ENCODE measurements around the gene GCGR.

Gene GCGR

DNA sequence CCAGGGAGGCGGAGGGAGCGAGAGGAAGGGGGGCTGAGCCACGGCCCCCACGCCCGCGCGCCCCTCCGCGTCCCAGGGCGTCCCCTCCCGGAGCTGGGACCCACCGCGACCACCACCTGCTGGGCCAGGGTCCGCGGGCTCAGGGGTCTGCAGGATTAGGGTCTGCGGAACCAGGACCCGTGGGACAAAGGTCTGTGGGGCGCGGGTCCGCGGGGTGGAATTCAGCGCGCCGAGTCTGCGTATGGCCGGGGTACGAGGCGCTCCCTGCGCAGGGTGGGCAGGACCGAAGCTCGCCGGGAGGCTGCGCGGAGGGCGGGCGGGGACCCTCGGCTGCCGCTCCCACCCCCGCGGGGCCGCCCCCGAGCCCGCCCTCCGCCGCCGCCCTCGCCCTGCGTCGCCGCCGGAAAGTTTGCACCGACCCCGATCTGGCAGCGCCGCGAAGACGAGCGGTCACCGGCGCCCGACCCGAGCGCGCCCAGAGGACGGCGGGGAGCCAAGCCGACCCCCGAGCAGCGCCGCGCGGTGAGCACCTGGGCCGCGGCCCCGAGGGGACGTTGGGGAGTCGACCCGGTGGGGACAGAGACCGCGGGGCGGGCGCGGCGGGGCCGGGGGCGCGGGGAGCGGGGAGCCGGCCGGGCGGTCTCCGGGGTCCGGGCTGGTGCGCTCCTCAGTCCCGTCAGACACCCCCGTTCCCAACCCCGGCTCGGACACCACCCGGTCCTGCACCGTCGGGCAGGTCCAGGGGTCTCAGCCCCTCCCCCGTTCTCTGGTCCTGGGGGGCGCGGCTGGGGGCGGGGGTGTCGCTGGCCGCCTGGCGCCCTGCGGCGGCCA is at the start of gene GCGR:
Gene GCGR, plus strand, starts transcription at position 423 of the 831 bp plus-strand sequence. CDS start 4,869 bp downstream, outside the sequence.
- peak; percentile 33 for DNase-seq

DNA sequence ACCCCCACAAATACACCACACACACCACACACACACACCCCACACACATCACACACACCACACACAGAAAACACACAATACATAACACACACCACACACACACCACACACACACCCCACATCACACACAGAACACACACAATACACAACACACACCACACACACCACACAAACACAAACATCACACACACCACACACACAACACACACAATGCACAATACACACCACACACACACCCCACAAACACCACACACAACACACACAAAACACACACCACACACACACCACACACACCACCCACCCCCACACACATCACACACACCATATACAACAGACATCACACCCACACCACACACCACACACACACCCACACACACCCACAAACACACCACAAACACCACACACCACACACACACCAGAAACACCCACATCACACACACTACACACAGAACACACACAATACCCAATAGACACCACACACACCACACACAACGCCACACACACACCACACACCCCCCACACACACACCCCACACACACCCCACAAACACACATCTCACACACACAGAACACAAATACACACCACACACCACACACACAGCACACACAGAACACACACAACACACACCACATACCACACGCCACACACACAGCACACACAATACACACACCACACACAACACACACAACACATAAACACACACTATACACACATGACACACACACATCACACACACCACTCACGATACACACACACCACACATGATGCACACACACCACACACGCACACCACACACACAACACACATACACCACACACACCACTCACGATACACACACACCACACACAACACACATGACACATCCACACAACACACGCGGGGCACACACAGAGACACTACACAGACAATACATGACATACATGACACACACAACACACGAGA is 11.0 kb upstream of the GCGR start:
- DNase-seq: no peak

DNA sequence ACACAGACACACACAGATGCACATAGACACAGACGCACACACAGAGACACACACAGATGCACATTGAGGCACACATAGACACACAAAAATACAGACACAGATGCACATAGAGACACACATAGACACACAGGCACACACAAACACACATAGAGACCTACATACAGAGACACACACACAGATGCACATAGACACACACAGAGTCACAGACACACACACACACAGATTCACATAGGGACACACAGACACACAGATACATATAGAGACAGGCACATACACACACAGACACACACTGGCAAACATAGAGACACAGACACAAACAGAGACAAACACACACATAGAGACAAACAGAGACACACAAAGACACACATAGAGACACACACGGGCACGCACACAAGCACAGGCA is 9.9 kb upstream of the GCGR start:
- no peak for DNase-seq

DNA sequence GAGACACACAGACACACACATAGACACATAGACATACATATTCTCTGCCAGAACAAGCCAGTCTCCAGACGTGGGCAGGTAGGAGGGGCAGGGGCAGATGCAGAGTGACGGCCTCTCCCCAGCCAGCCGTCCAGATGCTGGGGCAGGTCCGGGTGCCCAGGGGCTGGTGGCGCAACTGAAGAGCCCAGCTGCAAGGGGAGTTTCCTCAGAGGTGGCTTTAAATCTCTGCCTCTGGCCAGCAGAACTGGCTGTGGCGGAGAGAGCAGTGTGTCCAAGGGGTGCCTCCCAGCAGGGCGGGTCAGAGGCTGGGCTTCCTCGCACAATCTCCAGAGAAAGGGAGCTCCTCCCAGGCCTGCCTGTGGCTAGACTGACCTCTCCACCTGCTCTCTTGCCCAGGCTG is 9.4 kb upstream of the GCGR start:
- no peak for DNase-seq

DNA sequence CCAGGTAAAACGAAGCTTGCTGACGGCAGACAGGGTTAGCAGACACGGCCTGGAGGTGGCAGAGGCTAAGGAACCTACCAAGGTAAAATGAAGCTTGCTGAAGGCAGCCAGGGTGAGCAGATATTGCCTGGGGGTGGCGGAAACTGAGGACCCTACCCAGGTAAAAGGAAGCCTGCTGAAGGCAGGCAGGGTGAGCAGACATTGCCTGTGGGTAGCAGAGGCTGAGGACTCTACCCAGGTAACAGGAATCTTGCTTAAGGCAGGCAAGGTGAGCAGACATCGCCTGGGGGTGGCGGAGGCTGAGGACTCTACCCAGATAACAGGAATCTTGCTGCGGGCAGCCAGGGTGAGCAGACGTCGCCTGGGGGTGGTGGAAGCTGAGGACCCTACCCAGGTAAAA is 2.6 kb upstream of the GCGR start:
- DNase-seq: no peak

DNA sequence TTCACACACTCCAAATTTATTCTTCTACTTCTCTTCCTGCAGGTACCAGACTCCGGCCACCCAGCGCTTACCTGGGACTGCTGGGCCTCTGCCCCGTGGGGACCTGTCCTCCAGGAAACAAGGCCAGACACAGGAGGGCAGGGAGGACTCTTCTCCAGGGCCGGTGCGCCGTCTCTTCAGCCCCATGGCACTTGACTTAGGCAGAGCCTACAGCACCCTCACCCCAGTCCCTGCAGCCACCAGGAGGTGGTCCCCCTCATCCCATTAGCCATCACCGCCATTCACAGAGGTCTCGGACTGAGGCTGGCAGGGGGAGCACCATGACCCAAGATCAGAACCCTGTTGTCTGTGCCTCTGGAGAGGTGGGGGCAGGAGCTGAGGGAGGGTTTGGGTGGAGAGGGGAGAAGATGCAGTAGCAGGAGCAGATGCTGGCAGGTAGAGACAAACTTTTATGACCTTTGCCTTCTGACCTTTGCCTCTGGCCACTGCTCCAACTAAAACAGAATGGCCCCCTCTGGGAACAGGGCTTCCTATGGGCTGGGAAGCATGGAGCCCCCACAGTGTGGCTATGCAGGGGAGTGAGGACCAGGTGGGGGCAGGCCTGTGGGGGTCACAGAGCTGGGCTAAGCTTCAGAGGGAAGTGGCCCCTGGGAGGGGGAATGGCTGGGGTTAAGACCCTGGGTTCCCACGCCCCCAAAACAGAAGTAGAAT is 1.7 kb upstream of the GCGR start:
- no peak for DNase-seq

DNA sequence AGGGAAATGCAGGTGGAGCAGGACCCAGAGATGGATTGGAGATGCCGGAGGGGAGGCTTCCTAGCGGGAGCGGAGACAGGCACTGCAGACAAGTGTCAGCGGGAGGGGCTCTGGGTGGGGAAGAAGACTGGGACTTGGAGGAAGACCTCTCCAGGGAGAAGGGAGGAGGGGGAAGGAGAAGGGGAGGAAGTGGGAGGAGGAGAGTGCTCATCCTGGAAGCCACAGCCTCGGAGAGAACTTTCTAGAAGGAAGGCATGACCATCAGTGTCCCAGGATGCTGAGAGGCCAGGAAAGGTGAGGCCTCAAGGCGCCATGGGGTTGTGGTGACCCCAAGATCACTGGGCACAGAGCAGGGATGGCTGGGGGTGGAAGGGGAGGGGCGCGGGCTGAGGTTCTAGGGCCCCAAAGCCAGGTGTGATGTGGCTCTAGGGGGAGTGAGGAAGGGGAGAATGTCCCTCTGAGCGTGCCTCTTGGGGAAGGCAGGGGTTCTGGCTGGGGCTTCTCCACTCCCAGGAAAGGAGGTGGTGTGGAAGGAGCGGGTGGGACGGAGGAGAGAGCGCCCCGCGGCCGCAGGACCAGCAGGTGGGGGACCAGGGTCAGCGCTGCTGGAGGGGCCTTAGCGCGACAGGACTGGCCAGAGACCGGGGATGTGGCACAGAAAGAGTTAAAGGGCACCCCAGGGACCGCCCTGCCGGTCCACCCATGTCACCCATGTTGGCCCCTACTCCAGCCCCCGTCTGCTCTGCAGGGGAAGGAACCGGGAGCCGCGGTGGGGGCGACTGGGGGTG is 900 bp upstream of the GCGR start:
- no peak for DNase-seq

DNA sequence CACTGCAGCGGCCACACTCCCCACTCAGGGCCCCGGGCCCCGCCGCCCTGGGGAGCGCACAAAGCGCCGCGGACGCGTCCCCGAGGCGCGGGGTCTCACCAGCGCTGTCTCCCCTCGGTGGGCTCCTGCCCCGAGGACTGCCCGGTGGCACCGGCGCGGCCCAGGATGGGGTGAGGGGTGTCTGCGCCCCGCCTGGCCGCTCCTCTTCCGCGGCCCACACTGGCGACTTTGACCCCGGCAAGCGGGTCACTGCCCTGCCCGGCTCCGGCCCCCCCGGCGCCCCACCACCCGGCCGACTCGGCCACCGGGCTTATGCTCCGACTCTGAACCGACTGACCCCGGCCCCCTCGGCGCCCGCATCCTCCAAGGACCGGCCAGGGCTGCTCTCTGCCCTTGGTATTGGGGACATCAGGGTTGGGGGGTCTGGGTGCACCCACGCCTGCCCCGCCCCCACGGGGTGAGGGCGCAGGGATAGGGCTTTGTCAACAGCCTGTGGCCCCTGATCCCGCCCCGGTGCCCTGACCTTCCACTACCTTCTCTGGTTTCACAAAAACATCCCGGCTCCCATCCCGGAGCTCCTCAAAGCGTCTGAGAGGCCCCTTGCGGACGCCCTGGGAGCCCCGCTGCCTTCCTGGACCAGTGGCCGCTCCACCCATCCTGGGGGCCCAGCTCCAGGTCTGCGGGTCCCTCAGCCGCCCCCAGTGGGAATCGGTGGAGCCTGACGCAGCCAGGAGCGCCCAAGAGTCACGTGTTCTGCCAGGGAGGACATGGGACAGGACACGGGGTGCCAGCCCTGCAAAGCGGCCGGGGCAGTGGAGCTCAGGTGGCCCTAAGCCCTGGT is 829 bp downstream of the GCGR start:
- DNase-seq: peak; percentile 28

DNA sequence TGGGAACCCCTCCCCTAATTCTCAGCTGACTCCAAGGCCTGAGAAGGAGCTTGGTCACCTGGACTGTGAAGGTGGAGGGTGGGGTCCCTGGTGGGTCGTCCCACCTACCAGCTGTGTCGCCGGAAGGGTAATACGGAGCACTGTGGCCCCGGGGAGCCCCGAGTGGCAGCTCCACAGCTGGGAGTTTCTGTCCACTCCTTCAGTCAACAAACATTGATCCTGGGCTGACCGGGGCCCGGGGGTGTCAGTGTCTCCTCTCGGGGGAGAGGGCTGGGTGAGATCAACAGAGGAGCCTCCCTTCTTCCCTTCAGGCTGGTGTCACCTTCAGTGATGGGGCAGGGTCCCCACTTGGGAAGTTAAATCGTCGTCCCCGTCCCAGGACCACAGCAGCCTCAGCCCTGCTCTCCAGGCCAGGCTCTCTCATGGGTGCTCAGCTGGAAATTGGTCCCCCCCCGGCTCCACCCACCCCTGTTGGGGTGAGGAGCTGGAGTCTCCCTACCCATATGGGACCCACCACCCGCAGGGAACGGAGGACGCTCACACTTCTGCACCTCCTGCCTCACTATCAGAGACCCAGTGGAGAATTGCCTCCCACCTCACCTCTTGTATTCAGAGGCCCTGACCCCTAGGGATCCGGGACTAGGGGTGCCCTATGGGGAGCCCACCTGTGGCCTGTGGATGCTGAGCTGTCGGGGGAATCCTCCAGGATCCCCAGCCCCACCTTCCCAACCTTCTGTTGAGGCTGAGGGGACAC is 1.9 kb downstream of the GCGR start:
- no peak for DNase-seq

DNA sequence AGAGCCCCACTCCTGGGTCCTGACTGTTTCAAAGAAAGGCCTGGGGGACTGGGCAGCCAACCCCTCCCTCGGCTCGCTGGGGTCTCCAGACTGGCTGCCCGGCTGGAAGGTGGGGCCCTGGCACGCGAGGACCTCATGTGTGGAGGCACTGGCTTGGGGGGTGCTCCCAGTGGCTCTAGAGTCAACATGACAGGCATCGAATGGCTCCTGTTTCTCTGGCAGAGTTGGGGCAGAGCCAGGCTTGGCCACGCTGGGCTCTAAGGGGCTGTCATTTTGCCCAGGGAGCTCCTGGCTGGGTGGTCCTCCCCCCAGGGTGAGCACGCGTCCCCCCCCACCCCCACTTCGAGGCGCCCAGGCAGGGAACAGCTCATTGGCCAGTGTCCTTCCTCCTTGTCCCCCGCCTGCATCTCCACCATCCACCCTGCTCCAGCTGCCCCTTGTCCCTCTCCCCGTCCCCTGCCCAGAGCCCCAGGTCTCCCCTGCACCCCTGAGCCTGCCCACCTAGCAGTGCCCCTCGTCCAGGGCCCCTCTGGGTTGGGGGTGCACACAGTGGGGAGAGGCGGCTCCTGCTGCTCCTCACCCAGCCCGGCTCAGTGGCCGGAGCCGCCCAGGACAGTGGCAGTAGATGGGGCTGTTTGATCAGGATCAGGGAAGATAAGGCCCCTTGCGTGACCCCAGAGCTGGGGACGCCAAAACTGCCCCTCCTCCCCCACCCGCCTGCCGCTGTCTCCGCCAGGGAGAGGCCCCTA is 2.7 kb downstream of the GCGR start:
- DNase-seq: peak; percentile 21

DNA sequence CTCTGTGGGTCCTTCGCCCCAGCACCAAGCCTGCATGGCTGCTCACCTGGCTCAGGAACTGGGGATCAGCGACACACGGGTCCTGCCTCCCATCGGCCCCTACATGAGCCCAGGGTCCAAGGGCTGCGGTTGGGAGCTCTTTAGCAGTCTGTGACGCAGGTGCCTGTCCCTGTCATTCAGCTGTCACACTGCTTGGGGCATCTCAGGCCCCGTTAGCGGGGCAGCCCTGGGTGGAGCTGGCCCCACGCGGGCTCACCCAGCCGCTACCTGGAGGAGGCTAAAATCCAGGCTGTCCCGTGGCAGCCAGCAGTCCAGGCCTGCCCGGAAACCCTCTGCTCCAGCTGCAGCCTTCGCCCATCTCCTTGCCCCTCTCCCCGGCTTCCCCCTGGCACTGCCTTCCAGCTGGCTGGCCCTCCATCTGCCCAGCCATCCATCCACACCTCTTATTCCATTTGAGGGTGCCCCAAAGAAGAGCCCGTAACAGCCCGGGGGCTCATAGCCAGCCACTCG is 3.3 kb downstream of the GCGR start:
- DNase-seq: no peak

DNA sequence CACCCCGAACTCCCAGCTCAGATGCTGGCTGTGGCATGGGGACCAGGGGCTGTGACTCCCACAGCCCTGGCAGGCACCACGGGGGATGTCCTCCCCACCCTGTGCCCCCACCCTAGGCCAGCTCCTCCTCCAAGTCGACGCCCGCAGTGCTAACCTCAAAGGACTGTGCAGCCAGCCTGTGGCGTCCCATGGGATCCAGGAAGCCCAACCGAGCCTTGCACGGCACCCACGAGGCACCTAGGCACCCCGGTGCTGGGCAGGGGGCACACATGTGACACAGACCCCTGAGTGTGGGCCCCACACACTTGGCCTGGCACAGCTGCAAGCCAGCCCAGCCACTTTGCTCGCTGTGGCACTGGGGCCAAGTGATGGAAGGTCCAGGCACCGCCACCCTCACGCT is 3.9 kb downstream of the GCGR start:
- no peak for DNase-seq

DNA sequence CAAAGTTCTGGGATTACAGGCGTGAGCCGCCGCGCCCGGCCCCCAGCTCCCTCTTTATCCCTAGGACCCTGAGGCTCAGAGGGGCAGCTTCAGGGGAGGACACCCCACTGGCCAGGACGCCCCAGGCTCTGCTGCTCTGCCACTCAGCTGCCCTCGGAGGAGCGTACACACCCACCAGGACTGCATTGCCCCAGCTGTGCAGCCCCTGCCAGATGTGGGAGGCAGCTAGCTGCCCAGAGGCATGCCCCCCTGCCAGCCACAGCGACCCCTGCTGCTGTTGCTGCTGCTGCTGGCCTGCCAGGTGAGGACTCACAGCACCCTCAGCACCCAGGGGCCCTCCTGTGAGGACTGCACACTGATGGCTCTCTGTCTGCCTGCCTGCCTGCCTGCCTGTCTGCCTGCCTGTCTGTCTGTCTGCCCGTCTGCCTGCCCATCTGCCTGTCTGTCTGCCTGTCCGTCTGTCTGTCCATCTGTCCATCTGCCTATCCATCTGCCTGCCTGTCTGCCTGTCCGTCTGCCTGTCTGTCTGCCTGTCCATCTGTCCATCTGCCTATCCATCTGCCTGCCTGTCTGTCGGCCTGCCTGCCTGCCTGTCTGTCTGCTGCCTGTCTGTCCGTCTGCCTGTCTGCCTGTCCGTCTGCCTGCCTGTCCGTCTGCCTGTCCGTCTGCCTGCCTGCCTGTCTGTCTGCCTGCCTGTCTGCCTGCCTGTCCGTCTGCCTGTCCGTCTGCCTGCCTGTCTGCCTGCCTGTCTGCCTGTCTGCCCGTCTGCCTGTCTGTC is 5.0 kb downstream of the GCGR start:
- no peak for DNase-seq

DNA sequence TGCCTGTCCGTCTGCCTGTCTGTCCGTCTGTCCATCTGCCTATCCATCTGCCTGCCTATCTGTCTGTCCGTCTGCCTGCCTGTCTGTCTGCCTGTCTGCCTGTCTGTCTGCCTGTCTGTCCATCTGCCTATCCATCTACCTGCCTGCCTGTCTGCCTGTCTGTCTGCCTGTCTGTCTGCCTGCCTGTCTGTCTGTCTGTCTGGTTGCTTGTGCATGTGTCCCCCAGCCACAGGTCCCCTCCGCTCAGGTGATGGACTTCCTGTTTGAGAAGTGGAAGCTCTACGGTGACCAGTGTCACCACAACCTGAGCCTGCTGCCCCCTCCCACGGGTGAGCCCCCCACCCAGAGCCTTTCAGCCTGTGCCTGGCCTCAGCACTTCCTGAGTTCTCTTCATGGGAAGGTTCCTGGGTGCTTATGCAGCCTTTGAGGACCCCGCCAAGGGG is 5.6 kb downstream of the GCGR start:
- DNase-seq: no peak

DNA sequence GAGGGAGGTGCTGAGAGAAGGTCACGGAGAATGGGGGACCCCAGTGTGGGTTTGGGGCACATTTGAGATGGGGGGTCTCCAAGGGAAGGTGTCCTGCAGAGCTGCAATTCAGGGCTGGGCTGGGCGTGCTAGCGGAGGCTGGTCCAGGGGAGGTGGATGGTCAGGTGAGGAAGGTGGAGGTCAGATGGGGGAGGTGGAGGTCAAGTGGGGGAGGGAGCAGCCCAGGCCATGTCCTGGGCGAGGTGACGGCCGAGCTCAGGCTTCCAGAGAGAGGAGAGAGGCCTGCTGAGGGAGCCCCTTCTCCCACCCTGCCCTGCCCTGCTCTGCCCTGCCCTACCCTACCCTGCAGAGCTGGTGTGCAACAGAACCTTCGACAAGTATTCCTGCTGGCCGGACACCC is 6.5 kb downstream of the GCGR start:
- DNase-seq: no peak

DNA sequence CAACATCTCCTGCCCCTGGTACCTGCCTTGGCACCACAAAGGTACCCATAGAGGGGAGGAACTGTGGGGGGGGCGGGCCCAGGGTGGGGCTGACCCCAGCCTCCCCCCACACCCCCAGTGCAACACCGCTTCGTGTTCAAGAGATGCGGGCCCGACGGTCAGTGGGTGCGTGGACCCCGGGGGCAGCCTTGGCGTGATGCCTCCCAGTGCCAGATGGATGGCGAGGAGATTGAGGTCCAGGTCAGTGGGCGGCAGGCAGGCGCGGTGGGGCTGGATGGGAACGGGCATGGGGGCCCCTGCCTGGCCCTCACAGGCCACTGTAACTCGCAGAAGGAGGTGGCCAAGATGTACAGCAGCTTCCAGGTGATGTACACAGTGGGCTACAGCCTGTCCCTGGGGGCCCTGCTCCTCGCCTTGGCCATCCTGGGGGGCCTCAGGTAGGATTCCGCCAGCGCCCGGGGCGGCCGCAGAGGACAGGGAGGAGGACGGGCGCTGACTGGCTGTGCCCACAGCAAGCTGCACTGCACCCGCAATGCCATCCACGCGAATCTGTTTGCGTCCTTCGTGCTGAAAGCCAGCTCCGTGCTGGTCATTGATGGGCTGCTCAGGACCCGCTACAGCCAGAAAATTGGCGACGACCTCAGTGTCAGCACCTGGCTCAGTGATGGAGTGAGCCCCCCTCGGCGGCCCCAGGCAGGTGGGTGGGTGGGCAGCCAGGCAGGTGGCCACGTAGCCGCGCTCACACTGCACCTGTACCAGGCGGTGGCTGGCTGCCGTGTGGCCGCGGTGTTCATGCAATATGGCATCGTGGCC is 7.1 kb downstream of the GCGR start:
- no peak for DNase-seq

DNA sequence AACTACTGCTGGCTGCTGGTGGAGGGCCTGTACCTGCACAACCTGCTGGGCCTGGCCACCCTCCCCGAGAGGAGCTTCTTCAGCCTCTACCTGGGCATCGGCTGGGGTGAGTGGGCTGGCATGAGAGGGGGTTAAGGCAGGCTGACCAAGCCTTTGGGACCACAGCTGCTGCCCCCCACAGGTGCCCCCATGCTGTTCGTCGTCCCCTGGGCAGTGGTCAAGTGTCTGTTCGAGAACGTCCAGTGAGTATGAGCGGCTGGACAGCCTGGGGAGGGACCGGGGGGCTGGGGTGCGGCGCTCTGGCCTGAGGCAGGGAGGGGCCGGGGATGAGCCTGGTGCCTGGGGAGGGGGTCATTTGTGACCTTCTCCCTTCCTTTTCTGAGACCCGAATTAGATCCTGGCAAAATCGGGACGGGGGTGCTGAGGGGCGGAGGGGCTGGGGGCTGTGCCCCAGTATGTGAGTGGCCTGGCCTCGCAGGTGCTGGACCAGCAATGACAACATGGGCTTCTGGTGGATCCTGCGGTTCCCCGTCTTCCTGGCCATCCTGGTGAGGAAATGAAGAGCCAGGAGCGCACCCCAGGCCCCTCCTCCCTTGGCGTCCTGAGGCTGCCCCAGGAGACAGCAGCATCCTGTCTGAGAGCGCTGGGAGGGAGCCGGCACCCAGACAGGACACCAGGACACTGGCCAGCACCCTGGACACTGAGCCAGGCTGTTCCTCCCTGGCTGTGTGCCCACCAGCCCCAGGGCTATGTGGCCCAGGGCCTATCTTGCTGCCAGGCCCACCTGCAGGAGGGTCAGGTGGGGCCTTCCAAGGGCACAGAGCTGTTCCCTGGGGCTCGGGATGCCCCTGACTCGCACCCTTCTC is 8.0 kb downstream of the GCGR start:
- no peak for DNase-seq
